Endothelial cell of umbilical vein (primary cell): ENCODE measurements around the gene HIVEP3.

Source experiments
- EZH2 ChIP-seq: IDR thresholded peaks from 2 replicates; pipeline ENCODE4 v1.6.1; 2012; ENCODE audit warnings: borderline replicate concordance, low read depth, mild to moderate bottlenecking, moderate library complexity, low read length, inconsistent platforms; ENCODE audit not compliant: severe bottlenecking
- GATA2 ChIP-seq: IDR thresholded peaks from 2 replicates; pipeline ENCODE4 v1.7.0; 2011; ENCODE audit warnings: low read depth, mild to moderate bottlenecking, moderate library complexity, mixed read lengths, low read length; ENCODE audit not compliant: insufficient read length, insufficient read depth
- JUN ChIP-seq: IDR thresholded peaks from 2 replicates; pipeline ENCODE4 v1.6.1; 2011; ENCODE audit warnings: borderline replicate concordance, low read depth; ENCODE audit not compliant: insufficient read length, insufficient read depth
- MYC ChIP-seq: IDR thresholded peaks from one replicate; pipeline ENCODE4 v1.6.1; 2011; ENCODE audit warnings: mild to moderate bottlenecking, low read depth, low read length
- POLR2A ChIP-seq: IDR thresholded peaks from 2 replicates; pipeline ENCODE4 v1.6.1; 2012; ENCODE audit warnings: low read depth, mild to moderate bottlenecking, control low read depth, low read length
- POLR2AphosphoS5 ChIP-seq: IDR thresholded peaks from 2 replicates; pipeline ENCODE4 v1.6.1; 2012; ENCODE audit warnings: low read depth, mild to moderate bottlenecking, control low read depth, low read length, moderate library complexity; ENCODE audit not compliant: insufficient read depth
- TF ChIP-seq, protein P1 (sequence below), 2 donors: IDR thresholded peaks; 1 replicate in 1 of 2; 2 replicates in 1 of 2; pipeline ENCODE4 v1.5.1; 2011; ENCODE audit warnings: low read length in 2 of 2, mild to moderate bottlenecking in 2 of 2, moderate library complexity in 2 of 2, control low read depth in 1 of 2, inconsistent platforms in 1 of 2, low read depth in 1 of 2; ENCODE audit not compliant: insufficient read depth in 1 of 2; ENCODE audit errors: extremely low read depth in 1 of 2

DNA sequence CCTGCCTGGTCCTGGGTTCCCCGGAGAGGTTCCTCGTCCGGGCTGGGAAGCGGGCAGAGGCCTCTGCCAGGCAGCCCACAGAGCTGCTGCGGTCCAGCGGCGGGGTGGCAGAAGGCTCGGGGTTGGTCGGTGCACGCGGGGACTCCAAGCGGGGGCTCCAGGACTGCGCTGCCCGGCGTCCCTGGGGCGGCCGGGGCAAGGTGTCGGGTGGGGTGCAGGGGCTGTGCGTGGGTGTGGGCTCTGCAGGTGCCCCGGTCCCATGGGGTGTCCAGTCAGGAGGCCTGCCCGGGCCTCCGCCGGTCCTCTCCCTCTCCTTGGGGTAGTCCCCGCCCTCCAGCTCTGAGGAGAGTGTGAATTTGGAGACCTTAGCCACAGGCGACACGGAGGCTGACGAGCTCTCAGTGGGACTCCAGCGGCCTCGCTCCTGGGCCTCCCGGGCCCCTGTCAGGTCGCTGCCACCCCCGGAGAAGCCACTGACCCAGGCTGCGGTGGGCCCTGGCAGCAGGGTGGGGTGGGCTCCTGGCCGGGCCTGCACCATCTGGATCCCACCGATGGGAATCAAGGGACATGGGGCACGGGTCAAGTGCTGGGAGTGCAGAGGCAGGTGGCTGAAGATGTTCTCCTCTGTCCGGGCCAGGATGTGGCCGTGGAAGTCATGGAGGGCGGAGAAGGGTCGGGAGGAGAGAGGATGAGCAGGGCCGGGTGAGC, 408.0 kb downstream of the HIVEP3 start:
- TF ChIP-seq, protein P1, sequence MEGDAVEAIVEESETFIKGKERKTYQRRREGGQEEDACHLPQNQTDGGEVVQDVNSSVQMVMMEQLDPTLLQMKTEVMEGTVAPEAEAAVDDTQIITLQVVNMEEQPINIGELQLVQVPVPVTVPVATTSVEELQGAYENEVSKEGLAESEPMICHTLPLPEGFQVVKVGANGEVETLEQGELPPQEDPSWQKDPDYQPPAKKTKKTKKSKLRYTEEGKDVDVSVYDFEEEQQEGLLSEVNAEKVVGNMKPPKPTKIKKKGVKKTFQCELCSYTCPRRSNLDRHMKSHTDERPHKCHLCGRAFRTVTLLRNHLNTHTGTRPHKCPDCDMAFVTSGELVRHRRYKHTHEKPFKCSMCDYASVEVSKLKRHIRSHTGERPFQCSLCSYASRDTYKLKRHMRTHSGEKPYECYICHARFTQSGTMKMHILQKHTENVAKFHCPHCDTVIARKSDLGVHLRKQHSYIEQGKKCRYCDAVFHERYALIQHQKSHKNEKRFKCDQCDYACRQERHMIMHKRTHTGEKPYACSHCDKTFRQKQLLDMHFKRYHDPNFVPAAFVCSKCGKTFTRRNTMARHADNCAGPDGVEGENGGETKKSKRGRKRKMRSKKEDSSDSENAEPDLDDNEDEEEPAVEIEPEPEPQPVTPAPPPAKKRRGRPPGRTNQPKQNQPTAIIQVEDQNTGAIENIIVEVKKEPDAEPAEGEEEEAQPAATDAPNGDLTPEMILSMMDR (IDR thresholded peaks at IDR 0.05; ENCODE audit: extremely low read depth in 1 of 2, insufficient read depth in 1 of 2, low read depth in 1 of 2, low read length in 2 of 2): no peak
- TF ChIP-seq POLR2AphosphoS5 (no peak), POLR2A (no peak), GATA2 (no peak), JUN (no peak), EZH2 (no peak), MYC (no peak)
